H9 (cell line): ENCODE data around the gene SERPINA6. TPM values are rescaled to one million over a fixed set of nuclear protein-coding genes. Genes with fewer than 3 reads are reported as not detected.

Source experiments
- DNase-seq: peaks from one replicate; pipeline ENCODE4 v3.0.0-alpha.2; 2017
- H2AFZ ChIP-seq: one replicate; pipeline ENCODE4 v1.6.1; 2013; ENCODE audit warnings: mild to moderate bottlenecking, low read length, control low read depth, moderate library complexity
- H2AK5ac ChIP-seq: 2 replicates; pipeline ENCODE4 v1.6.1; 2013; ENCODE audit warnings: low read length, control low read depth, mixed read lengths; ENCODE audit not compliant: insufficient read length
- H2BK120ac ChIP-seq: one replicate; pipeline ENCODE4 v1.6.1; 2013; ENCODE audit warnings: low read depth, mild to moderate bottlenecking, low read length, control low read depth, inconsistent platforms; ENCODE audit not compliant: poor library complexity, severe bottlenecking
- H2BK12ac ChIP-seq: 2 replicates; pipeline ENCODE4 v1.6.1; 2013; ENCODE audit warnings: low read length, control low read depth, mixed read lengths, low read depth; ENCODE audit not compliant: insufficient read length
- H2BK15ac ChIP-seq: 2 replicates; pipeline ENCODE4 v1.6.1; 2013; ENCODE audit warnings: low read depth, low read length, control low read depth
- H2BK20ac ChIP-seq: one replicate; pipeline ENCODE4 v1.6.1; 2013; ENCODE audit warnings: low read depth, mild to moderate bottlenecking, low read length, control low read depth, inconsistent platforms; ENCODE audit not compliant: poor library complexity, severe bottlenecking
- H2BK5ac ChIP-seq: 2 replicates; pipeline ENCODE4 v1.6.1; 2013; ENCODE audit warnings: low read length, control low read depth, mixed read lengths; ENCODE audit not compliant: insufficient read length
- H3K14ac ChIP-seq: 2 replicates; pipeline ENCODE4 v1.6.1; 2013; ENCODE audit warnings: low read length, control low read depth; ENCODE audit not compliant: insufficient read depth
- H3K18ac ChIP-seq: 2 replicates; pipeline ENCODE4 v1.6.1; 2013; ENCODE audit warnings: low read depth, mild to moderate bottlenecking, mixed read lengths, low read length, control low read depth; ENCODE audit not compliant: insufficient read length
- H3K23ac ChIP-seq: 2 replicates; pipeline ENCODE4 v1.6.1; 2013; ENCODE audit warnings: low read length, control low read depth, mixed read lengths, low read depth; ENCODE audit not compliant: insufficient read length
- H3K23me2 ChIP-seq: 2 replicates; pipeline ENCODE4 v1.6.1; 2013; ENCODE audit warnings: low read depth, mild to moderate bottlenecking, mixed read lengths, low read length, control low read depth; ENCODE audit not compliant: insufficient read length, poor library complexity, severe bottlenecking
- H3K27ac ChIP-seq: 2 replicates; pipeline ENCODE4 v1.5.1; 2013; ENCODE audit warnings: low read length, control low read depth, mixed read lengths, low read depth; ENCODE audit not compliant: insufficient read length
- H3K27me3 ChIP-seq: 2 replicates; pipeline ENCODE4 v1.6.1; 2013; ENCODE audit warnings: low read length, control low read depth, inconsistent platforms; ENCODE audit not compliant: insufficient read depth
- H3K4ac ChIP-seq: 2 replicates; pipeline ENCODE4 v1.6.1; 2013; ENCODE audit warnings: low read depth, mild to moderate bottlenecking, control low read depth, inconsistent platforms, low read length, moderate library complexity
- H3K4me1 ChIP-seq: 2 replicates; pipeline ENCODE4 v1.6.1; 2013; ENCODE audit warnings: low read length, control low read depth, inconsistent platforms; ENCODE audit not compliant: insufficient read depth
- H3K4me2 ChIP-seq: 2 replicates; pipeline ENCODE4 v1.6.1; 2013; ENCODE audit warnings: low read length, control low read depth, mixed read lengths; ENCODE audit not compliant: insufficient read length, insufficient read depth
- H3K56ac ChIP-seq: 2 replicates; pipeline ENCODE4 v1.6.1; 2013; ENCODE audit warnings: low read depth, mild to moderate bottlenecking, mixed read lengths, low read length, control low read depth; ENCODE audit not compliant: insufficient read length
- H3K79me1 ChIP-seq: 2 replicates; pipeline ENCODE4 v1.6.1; 2013; ENCODE audit warnings: low read depth, mild to moderate bottlenecking, moderate library complexity, low read length, control low read depth, inconsistent platforms; ENCODE audit not compliant: insufficient read depth, poor library complexity, severe bottlenecking
- H3K79me2 ChIP-seq: 2 replicates; pipeline ENCODE4 v1.6.1; 2013; ENCODE audit warnings: low read length, control low read depth, inconsistent platforms; ENCODE audit not compliant: insufficient read depth
- H3K9ac ChIP-seq: 2 replicates; pipeline ENCODE4 v1.6.1; 2013; ENCODE audit warnings: low read length, control low read depth, mixed read lengths; ENCODE audit not compliant: insufficient read length; ENCODE audit errors: extremely low read depth
- H3K9me3 ChIP-seq: one replicate; pipeline ENCODE4 v1.6.1; 2013; ENCODE audit warnings: low read depth, low read length, inconsistent platforms; ENCODE audit not compliant: control insufficient read depth
- H3T11ph ChIP-seq: one replicate; pipeline ENCODE4 v1.6.1; 2013; ENCODE audit warnings: mild to moderate bottlenecking, low read length, control low read depth, inconsistent platforms
- H4K20me1 ChIP-seq: one replicate; pipeline ENCODE4 v1.6.1; 2013; ENCODE audit not compliant: control insufficient read depth, insufficient read length, insufficient read depth
- H4K5ac ChIP-seq: 2 replicates; pipeline ENCODE4 v1.6.1; 2013; ENCODE audit warnings: low read depth, mild to moderate bottlenecking, mixed read lengths, low read length, control low read depth; ENCODE audit not compliant: insufficient read length
- H4K8ac ChIP-seq: replicated peaks from 2 replicates; pipeline ENCODE4 v1.6.1; 2013; ENCODE audit warnings: low read length, control low read depth, mixed read lengths, low read depth; ENCODE audit not compliant: insufficient read length
- H4K91ac ChIP-seq: 2 replicates; pipeline ENCODE4 v1.6.1; 2013; ENCODE audit warnings: low read depth, mild to moderate bottlenecking, moderate library complexity, mixed read lengths, low read length, control low read depth; ENCODE audit not compliant: insufficient read length
- H3K27ac Mint-ChIP-seq, 3 experiments: 2 replicates in 2 of 3; 3 replicates in 1 of 3; pipeline ENCODE4 v1.8.0; 2020 to 2021; ENCODE audit warnings: mixed read lengths in 3 of 3, mild to moderate bottlenecking in 1 of 3, moderate library complexity in 1 of 3
- H3K27me3 Mint-ChIP-seq: 2 replicates; pipeline ENCODE4 v1.8.0; 2021; ENCODE audit warnings: low read depth, mild to moderate bottlenecking, moderate library complexity, mixed read lengths
- H3K36me3 Mint-ChIP-seq, 3 experiments: 2 replicates in 2 of 3; 3 replicates in 1 of 3; pipeline ENCODE4 v1.8.0; 2020 to 2021; ENCODE audit warnings: low read depth in 3 of 3, mixed read lengths in 3 of 3; ENCODE audit not compliant: insufficient read depth in 1 of 3
- H3K4me1 Mint-ChIP-seq, 2 experiments: 2 replicates each; pipeline ENCODE4 v1.8.0; 2020; ENCODE audit warnings: mixed read lengths in 2 of 2
- H3K4me3 Mint-ChIP-seq, 2 experiments: 2 replicates in 1 of 2; 3 replicates in 1 of 2; pipeline ENCODE4 v1.8.0; 2020 to 2021; ENCODE audit warnings: mild to moderate bottlenecking in 2 of 2, mixed read lengths in 2 of 2, moderate library complexity in 1 of 2
- H3K9me3 Mint-ChIP-seq, 2 experiments: 2 replicates in 1 of 2; 3 replicates in 1 of 2; pipeline ENCODE4 v1.8.0; 2020; ENCODE audit warnings: mild to moderate bottlenecking in 2 of 2, mixed read lengths in 2 of 2, moderate library complexity in 1 of 2
- CTCF ChIP-seq: fragments of 200-600 bp; sonication (generic); conservative IDR thresholded peaks from 3 replicates; pipeline ENCODE4 v1.8.0; 2021; ENCODE audit warnings: antibody characterized with exemption, mild to moderate bottlenecking
- WGBS: extraction: QIAGEN DNeasy Blood & Tissue Kit; methylation state at CpG from one replicate; pipeline ENCODE4 v1.1.7; 2013; ENCODE audit warnings: missing lambda C conversion rate, low lambda C conversion rate, mixed read lengths; ENCODE audit not compliant: insufficient read length; ENCODE audit errors: extremely low coverage; 5-methylcytosine and 5-hydroxymethylcytosine counted together
- total RNA-seq: library from RNA; stranded (reverse); gene quantifications from 2 replicates; pipeline ENCODE4 v1.2.1, GENCODE V29; 2021

Gene SERPINA6
- total RNA-seq, 1 experiment from 2014 or later, result not detected

GRCh38 chr14:94330857-94331256, 7.7 kb upstream of the SERPINA6 start:
- Histone ChIP-seq H2AK5ac (no peak overlapping the region), H2BK20ac (no peak overlapping the region), H3K4ac (no peak overlapping the region), H4K91ac (no peak overlapping the region), H3K14ac (no peak overlapping the region; the same call in 1 of the 2 replicates), H2BK12ac (no peak overlapping the region), H3K27ac (no peak overlapping the region), H3K18ac (no peak overlapping the region), H3K23ac (no peak overlapping the region), H3K79me2 (no peaks in the 10 kb centered on the region), H3K4me1 (no peaks in the 10 kb centered on the region), H3K9me3 (no peaks in the 10 kb centered on the region), H3K27me3 (no peaks in the 10 kb centered on the region), H2BK120ac (no peak overlapping the region), H2BK15ac (no peak overlapping the region), H3K23me2 (no peaks in the 10 kb centered on the region), H3K4me2 (no peak overlapping the region), H3K79me1 (no peaks in the 10 kb centered on the region), H4K20me1 (no peaks in the 10 kb centered on the region), H4K5ac (no peak overlapping the region), H3K56ac (no peak overlapping the region), H3T11ph (no peak overlapping the region), H3K9ac (no peak overlapping the region), H2BK5ac (no peak overlapping the region), H2AFZ (no peak overlapping the region), H4K8ac (no peak overlapping the region)
- Mint-ChIP-seq H3K4me3 (no peak overlapping the region), H3K27me3 (no peaks in the 10 kb centered on the region), H3K36me3 (no peaks in the 10 kb centered on the region), H3K9me3 (0 out of 5 replicates have a peak, but pooled peaks cover 0 to 3% of the 10 kb centered on the region in 2 experiments), H3K27ac (no peak overlapping the region), H3K4me1 (peaks cover 2 to 4% of the 10 kb centered on the region in 2 experiments; a peak in 3 of 4 replicates)
- no peak for TF ChIP-seq CTCF
- DNase-seq, result no peak
- no CpG with 5 or more reads among the region's 2 CpGs for WGBS
